SU-DHL-6 (cell line): Measurements from ENCODE around the gene LRP1B.

Experiments used
- CTCF ChIP-seq: fragments of 200-600 bp; sonication (generic); IDR thresholded peaks from one replicate; pipeline ENCODE4 v1.5.1; 2017; ENCODE audit warnings: antibody characterized with exemption, mild to moderate bottlenecking, low read length, moderate library complexity; ENCODE audit not compliant: insufficient read depth, poor library complexity, severe bottlenecking
- EZH2phosphoT487 ChIP-seq: fragments of 200-600 bp; sonication (generic), shearing (Covaris generic); conservative IDR thresholded peaks from 2 replicates; pipeline ENCODE4 v1.6.1; 2018; ENCODE audit warnings: mild to moderate bottlenecking, antibody characterized with exemption, low read length, moderate library complexity, mixed read lengths

GRCh38 chr2:140200764-140201163 lies 1930.1 kb downstream of the LRP1B start:
- no peak for TF ChIP-seq CTCF
- TF ChIP-seq EZH2phosphoT487: no peak
